H9 (cell line): Measurements from ENCODE around the gene FAM193B. TPM values are rescaled to one million over a fixed set of nuclear protein-coding genes. Genes with fewer than 3 reads are reported as not detected.
A peak's percentile ranks its signal among the peaks of the same experiment; 100 is the strongest.

Experiments used
- DNase-seq: peaks from one replicate; pipeline ENCODE4 v3.0.0-alpha.2; 2017
- H2AFZ ChIP-seq: one replicate; pipeline ENCODE4 v1.6.1; 2013; ENCODE audit warnings: mild to moderate bottlenecking, low read length, control low read depth, moderate library complexity
- H2AK5ac ChIP-seq: 2 replicates; pipeline ENCODE4 v1.6.1; 2013; ENCODE audit warnings: low read length, control low read depth, mixed read lengths; ENCODE audit not compliant: insufficient read length
- H2BK120ac ChIP-seq: one replicate; pipeline ENCODE4 v1.6.1; 2013; ENCODE audit warnings: low read depth, mild to moderate bottlenecking, low read length, control low read depth, inconsistent platforms; ENCODE audit not compliant: poor library complexity, severe bottlenecking
- H2BK12ac ChIP-seq: 2 replicates; pipeline ENCODE4 v1.6.1; 2013; ENCODE audit warnings: low read length, control low read depth, mixed read lengths, low read depth; ENCODE audit not compliant: insufficient read length
- H2BK15ac ChIP-seq: 2 replicates; pipeline ENCODE4 v1.6.1; 2013; ENCODE audit warnings: low read depth, low read length, control low read depth
- H2BK20ac ChIP-seq: one replicate; pipeline ENCODE4 v1.6.1; 2013; ENCODE audit warnings: low read depth, mild to moderate bottlenecking, low read length, control low read depth, inconsistent platforms; ENCODE audit not compliant: poor library complexity, severe bottlenecking
- H2BK5ac ChIP-seq: 2 replicates; pipeline ENCODE4 v1.6.1; 2013; ENCODE audit warnings: low read length, control low read depth, mixed read lengths; ENCODE audit not compliant: insufficient read length
- H3K14ac ChIP-seq: 2 replicates; pipeline ENCODE4 v1.6.1; 2013; ENCODE audit warnings: low read length, control low read depth; ENCODE audit not compliant: insufficient read depth
- H3K18ac ChIP-seq: 2 replicates; pipeline ENCODE4 v1.6.1; 2013; ENCODE audit warnings: low read depth, mild to moderate bottlenecking, mixed read lengths, low read length, control low read depth; ENCODE audit not compliant: insufficient read length
- H3K23ac ChIP-seq: 2 replicates; pipeline ENCODE4 v1.6.1; 2013; ENCODE audit warnings: low read length, control low read depth, mixed read lengths, low read depth; ENCODE audit not compliant: insufficient read length
- H3K23me2 ChIP-seq: 2 replicates; pipeline ENCODE4 v1.6.1; 2013; ENCODE audit warnings: low read depth, mild to moderate bottlenecking, mixed read lengths, low read length, control low read depth; ENCODE audit not compliant: insufficient read length, poor library complexity, severe bottlenecking
- H3K27ac ChIP-seq: 2 replicates; pipeline ENCODE4 v1.5.1; 2013; ENCODE audit warnings: low read length, control low read depth, mixed read lengths, low read depth; ENCODE audit not compliant: insufficient read length
- H3K27me3 ChIP-seq: 2 replicates; pipeline ENCODE4 v1.6.1; 2013; ENCODE audit warnings: low read length, control low read depth, inconsistent platforms; ENCODE audit not compliant: insufficient read depth
- H3K4ac ChIP-seq: 2 replicates; pipeline ENCODE4 v1.6.1; 2013; ENCODE audit warnings: low read depth, mild to moderate bottlenecking, control low read depth, inconsistent platforms, low read length, moderate library complexity
- H3K4me1 ChIP-seq: 2 replicates; pipeline ENCODE4 v1.6.1; 2013; ENCODE audit warnings: low read length, control low read depth, inconsistent platforms; ENCODE audit not compliant: insufficient read depth
- H3K4me2 ChIP-seq: 2 replicates; pipeline ENCODE4 v1.6.1; 2013; ENCODE audit warnings: low read length, control low read depth, mixed read lengths; ENCODE audit not compliant: insufficient read length, insufficient read depth
- H3K56ac ChIP-seq: 2 replicates; pipeline ENCODE4 v1.6.1; 2013; ENCODE audit warnings: low read depth, mild to moderate bottlenecking, mixed read lengths, low read length, control low read depth; ENCODE audit not compliant: insufficient read length
- H3K79me1 ChIP-seq: 2 replicates; pipeline ENCODE4 v1.6.1; 2013; ENCODE audit warnings: low read depth, mild to moderate bottlenecking, moderate library complexity, low read length, control low read depth, inconsistent platforms; ENCODE audit not compliant: insufficient read depth, poor library complexity, severe bottlenecking
- H3K79me2 ChIP-seq: 2 replicates; pipeline ENCODE4 v1.6.1; 2013; ENCODE audit warnings: low read length, control low read depth, inconsistent platforms; ENCODE audit not compliant: insufficient read depth
- H3K9ac ChIP-seq: 2 replicates; pipeline ENCODE4 v1.6.1; 2013; ENCODE audit warnings: low read length, control low read depth, mixed read lengths; ENCODE audit not compliant: insufficient read length; ENCODE audit errors: extremely low read depth
- H3K9me3 ChIP-seq: one replicate; pipeline ENCODE4 v1.6.1; 2013; ENCODE audit warnings: low read depth, low read length, inconsistent platforms; ENCODE audit not compliant: control insufficient read depth
- H3T11ph ChIP-seq: one replicate; pipeline ENCODE4 v1.6.1; 2013; ENCODE audit warnings: mild to moderate bottlenecking, low read length, control low read depth, inconsistent platforms
- H4K20me1 ChIP-seq: one replicate; pipeline ENCODE4 v1.6.1; 2013; ENCODE audit not compliant: control insufficient read depth, insufficient read length, insufficient read depth
- H4K5ac ChIP-seq: 2 replicates; pipeline ENCODE4 v1.6.1; 2013; ENCODE audit warnings: low read depth, mild to moderate bottlenecking, mixed read lengths, low read length, control low read depth; ENCODE audit not compliant: insufficient read length
- H4K8ac ChIP-seq: replicated peaks from 2 replicates; pipeline ENCODE4 v1.6.1; 2013; ENCODE audit warnings: low read length, control low read depth, mixed read lengths, low read depth; ENCODE audit not compliant: insufficient read length
- H4K91ac ChIP-seq: 2 replicates; pipeline ENCODE4 v1.6.1; 2013; ENCODE audit warnings: low read depth, mild to moderate bottlenecking, moderate library complexity, mixed read lengths, low read length, control low read depth; ENCODE audit not compliant: insufficient read length
- H3K27ac Mint-ChIP-seq, 3 experiments: 2 replicates in 2 of 3; 3 replicates in 1 of 3; pipeline ENCODE4 v1.8.0; 2020 to 2021; ENCODE audit warnings: mixed read lengths in 3 of 3, mild to moderate bottlenecking in 1 of 3, moderate library complexity in 1 of 3
- H3K27me3 Mint-ChIP-seq: 2 replicates; pipeline ENCODE4 v1.8.0; 2021; ENCODE audit warnings: low read depth, mild to moderate bottlenecking, moderate library complexity, mixed read lengths
- H3K36me3 Mint-ChIP-seq, 3 experiments: 2 replicates in 2 of 3; 3 replicates in 1 of 3; pipeline ENCODE4 v1.8.0; 2020 to 2021; ENCODE audit warnings: low read depth in 3 of 3, mixed read lengths in 3 of 3; ENCODE audit not compliant: insufficient read depth in 1 of 3
- H3K4me1 Mint-ChIP-seq, 2 experiments: 2 replicates each; pipeline ENCODE4 v1.8.0; 2020; ENCODE audit warnings: mixed read lengths in 2 of 2
- H3K4me3 Mint-ChIP-seq, 2 experiments: 2 replicates in 1 of 2; 3 replicates in 1 of 2; pipeline ENCODE4 v1.8.0; 2020 to 2021; ENCODE audit warnings: mild to moderate bottlenecking in 2 of 2, mixed read lengths in 2 of 2, moderate library complexity in 1 of 2
- H3K9me3 Mint-ChIP-seq, 2 experiments: 2 replicates in 1 of 2; 3 replicates in 1 of 2; pipeline ENCODE4 v1.8.0; 2020; ENCODE audit warnings: mild to moderate bottlenecking in 2 of 2, mixed read lengths in 2 of 2, moderate library complexity in 1 of 2
- WGBS: extraction: QIAGEN DNeasy Blood & Tissue Kit; methylation state at CpG from one replicate; pipeline ENCODE4 v1.1.7; 2013; ENCODE audit warnings: missing lambda C conversion rate, low lambda C conversion rate, mixed read lengths; ENCODE audit not compliant: insufficient read length; ENCODE audit errors: extremely low coverage; 5-methylcytosine and 5-hydroxymethylcytosine counted together
- total RNA-seq: library from RNA; stranded (reverse); gene quantifications from 2 replicates; pipeline ENCODE4 v1.2.1, GENCODE V29; 2021
- TF ChIP-seq, protein P1 (sequence below): fragments of 200-600 bp; sonication (generic); conservative IDR thresholded peaks from 3 replicates; pipeline ENCODE4 v1.8.0; 2021; ENCODE audit warnings: antibody characterized with exemption, mild to moderate bottlenecking

FAM193B gene
- total RNA-seq, 1 experiment from 2014 or later, result 71.5 TPM

DNA sequence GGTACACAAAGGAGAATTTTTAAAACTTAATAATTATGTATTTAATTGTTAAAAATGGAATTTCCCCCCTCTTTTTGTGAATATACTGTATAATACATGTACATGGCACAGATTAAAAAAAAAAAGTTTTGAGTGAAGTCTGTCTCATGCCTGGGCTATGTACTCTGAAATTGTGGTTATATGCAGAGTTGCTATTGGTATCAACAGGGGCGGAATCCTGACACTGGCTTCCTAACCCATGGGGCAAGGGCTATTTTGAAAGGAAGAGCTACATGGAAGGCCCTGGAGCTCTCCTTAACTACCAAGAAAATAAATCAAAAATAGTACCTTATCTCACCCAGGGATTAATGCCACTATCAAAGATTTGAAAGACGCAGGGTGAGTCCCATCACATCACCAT lies 865 bp upstream of the FAM193B start:
- H3K9me3 ChIP-seq, result no peaks in the 10 kb centered on the region
- H3K56ac ChIP-seq, result no peak overlapping the region
- Mint-ChIP-seq H3K27ac (no peak overlapping the region), H3K36me3 (peaks cover 10 to 22% (median 20%) of the 10 kb centered on the region in 3 experiments), H3K27me3 (peaks cover 4% of the 10 kb centered on the region; the same call in 1 of the 2 replicates), H3K4me3 (peak overlapping the region in 1 of 2 experiments; percentile 72; a peak in 3 of 5 replicates), H3K4me1 (peaks cover 33 to 37% of the 10 kb centered on the region in 2 experiments), H3K9me3 (peaks cover 3 to 4% of the 10 kb centered on the region in 2 experiments; a peak in 4 of 5 replicates)
- H3K9ac ChIP-seq, result no peak overlapping the region
- no peak overlapping the region for H3K14ac ChIP-seq
- H3K4me1 ChIP-seq, result peaks cover 5% of the 10 kb centered on the region; the same call in 1 of the 2 replicates
- H3K27ac ChIP-seq, result no peak overlapping the region
- no peak overlapping the region for H2BK5ac ChIP-seq
- TF ChIP-seq, protein P1, sequence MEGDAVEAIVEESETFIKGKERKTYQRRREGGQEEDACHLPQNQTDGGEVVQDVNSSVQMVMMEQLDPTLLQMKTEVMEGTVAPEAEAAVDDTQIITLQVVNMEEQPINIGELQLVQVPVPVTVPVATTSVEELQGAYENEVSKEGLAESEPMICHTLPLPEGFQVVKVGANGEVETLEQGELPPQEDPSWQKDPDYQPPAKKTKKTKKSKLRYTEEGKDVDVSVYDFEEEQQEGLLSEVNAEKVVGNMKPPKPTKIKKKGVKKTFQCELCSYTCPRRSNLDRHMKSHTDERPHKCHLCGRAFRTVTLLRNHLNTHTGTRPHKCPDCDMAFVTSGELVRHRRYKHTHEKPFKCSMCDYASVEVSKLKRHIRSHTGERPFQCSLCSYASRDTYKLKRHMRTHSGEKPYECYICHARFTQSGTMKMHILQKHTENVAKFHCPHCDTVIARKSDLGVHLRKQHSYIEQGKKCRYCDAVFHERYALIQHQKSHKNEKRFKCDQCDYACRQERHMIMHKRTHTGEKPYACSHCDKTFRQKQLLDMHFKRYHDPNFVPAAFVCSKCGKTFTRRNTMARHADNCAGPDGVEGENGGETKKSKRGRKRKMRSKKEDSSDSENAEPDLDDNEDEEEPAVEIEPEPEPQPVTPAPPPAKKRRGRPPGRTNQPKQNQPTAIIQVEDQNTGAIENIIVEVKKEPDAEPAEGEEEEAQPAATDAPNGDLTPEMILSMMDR, result no peak
- H3K4me2 ChIP-seq, result no peak overlapping the region
- H2BK20ac ChIP-seq, result no peak overlapping the region
- no peak overlapping the region for H2BK15ac ChIP-seq
- no peak overlapping the region for H2AK5ac ChIP-seq
- H4K5ac ChIP-seq, result no peak overlapping the region
- H3K23ac ChIP-seq, result no peak overlapping the region
- no peak overlapping the region for H3K4ac ChIP-seq
- no CpG with 5 or more reads among the region's 2 CpGs for WGBS
- H3K79me2 ChIP-seq, result peaks cover 11% of the 10 kb centered on the region; the same call in 1 of the 2 replicates
- no peak overlapping the region for H2AFZ ChIP-seq
- peaks cover 14% of the 10 kb centered on the region for H3K79me1 ChIP-seq
- no peak for DNase-seq
- no peak overlapping the region for H3K18ac ChIP-seq
- H2BK12ac ChIP-seq, result no peak overlapping the region
- H4K20me1 ChIP-seq, result no peaks in the 10 kb centered on the region
- no peak overlapping the region for H2BK120ac ChIP-seq
- no peak overlapping the region for H4K91ac ChIP-seq
- no peaks in the 10 kb centered on the region for H3K27me3 ChIP-seq
- no peak overlapping the region for H3T11ph ChIP-seq
- peaks cover 15% of the 10 kb centered on the region for H3K23me2 ChIP-seq
- H4K8ac ChIP-seq, result no peak overlapping the region
